Progenitor cell of endocrine pancreas (in vitro differentiated cells): Measurements from ENCODE around the gene LRRC8B. TPM values are rescaled to one million over a fixed set of nuclear protein-coding genes. Genes with fewer than 3 reads are reported as not detected.

Experiments
- DNase-seq: peaks from one replicate; pipeline ENCODE4 v3.0.0; 2021; ENCODE audit warnings: low spot score; ENCODE audit not compliant: unreplicated experiment
- H3K27ac Mint-ChIP-seq: 2 replicates; pipeline ENCODE4 v1.8.0; 2021; ENCODE audit warnings: mild to moderate bottlenecking, moderate library complexity, mixed read lengths
- H3K27me3 Mint-ChIP-seq: 2 replicates; pipeline ENCODE4 v1.8.0; 2021; ENCODE audit warnings: mixed read lengths
- H3K36me3 Mint-ChIP-seq: 2 replicates; pipeline ENCODE4 v1.8.0; 2022; ENCODE audit warnings: mixed read lengths; ENCODE audit not compliant: insufficient read depth
- H3K4me1 Mint-ChIP-seq: 2 replicates; pipeline ENCODE4 v1.8.0; 2021; ENCODE audit warnings: low read depth, mixed read lengths
- H3K4me3 Mint-ChIP-seq: 2 replicates; pipeline ENCODE4 v1.8.0; 2021; ENCODE audit warnings: low read depth, mild to moderate bottlenecking, moderate library complexity, mixed read lengths
- H3K9me3 Mint-ChIP-seq: 2 replicates; pipeline ENCODE4 v1.8.0; 2021; ENCODE audit warnings: low read depth, mixed read lengths
- total RNA-seq: library from RNA; stranded (reverse); gene quantifications from 2 replicates; pipeline ENCODE4 v1.2.1, GENCODE V29; 2021
- TF ChIP-seq, protein P1 (sequence below): fragments of 200-600 bp; sonication (generic); IDR thresholded peaks from one replicate; pipeline ENCODE4 v1.5.0; 2021; ENCODE audit warnings: antibody characterized with exemption, mild to moderate bottlenecking; ENCODE audit not compliant: unreplicated experiment

LRRC8B gene
- total RNA-seq, 1 donor from 2014 or later, result 22.2 TPM

DNA sequence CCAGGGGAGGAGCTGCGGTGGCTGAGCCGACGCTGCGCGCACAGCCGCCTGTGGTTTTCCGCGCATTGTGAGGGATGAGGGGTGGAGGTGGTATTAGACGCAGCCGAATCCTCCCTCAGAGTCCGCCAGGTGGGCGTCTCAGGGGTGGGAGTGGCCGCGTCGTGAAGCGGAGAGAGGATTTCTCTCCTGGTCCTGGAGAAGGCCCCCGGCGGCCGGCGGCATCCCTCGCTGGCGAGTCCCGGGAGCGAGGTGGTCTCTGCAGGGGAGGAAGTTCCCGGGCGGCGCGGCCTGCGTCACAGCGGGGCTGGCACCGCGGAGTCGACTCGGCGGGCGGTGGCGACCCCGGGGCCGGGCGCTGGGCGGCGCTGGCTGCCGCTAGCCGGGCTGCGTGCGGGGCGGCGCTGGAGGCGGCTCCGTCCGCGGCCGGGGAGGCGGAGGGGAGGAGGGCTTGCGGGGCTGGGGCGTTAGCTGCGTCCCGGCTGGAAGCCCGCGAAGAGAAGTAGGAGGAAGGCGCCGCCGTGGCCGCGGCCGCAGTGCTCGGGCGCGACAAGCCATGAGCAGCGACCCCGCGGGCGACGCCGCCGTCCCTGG is 108.1 kb downstream of the LRRC8B start, which contains the start of gene LRRC8C:
Gene LRRC8C, plus strand, starts transcription at position 464 of the 591 bp plus-strand sequence. CDS start 53,354 bp downstream, outside the sequence.
- Mint-ChIP-seq H3K9me3 (no peaks in the 10 kb centered on the region), H3K4me1 (peaks cover 17% of the 10 kb centered on the region), H3K27ac (peak within 1 kb of the TSS; percentile 96), H3K27me3 (peaks cover 20% of the 10 kb centered on the region), H3K4me3 (peak within 1 kb of the TSS; percentile 91), H3K36me3 (no peaks in the 10 kb centered on the region)
- TF ChIP-seq, protein P1, sequence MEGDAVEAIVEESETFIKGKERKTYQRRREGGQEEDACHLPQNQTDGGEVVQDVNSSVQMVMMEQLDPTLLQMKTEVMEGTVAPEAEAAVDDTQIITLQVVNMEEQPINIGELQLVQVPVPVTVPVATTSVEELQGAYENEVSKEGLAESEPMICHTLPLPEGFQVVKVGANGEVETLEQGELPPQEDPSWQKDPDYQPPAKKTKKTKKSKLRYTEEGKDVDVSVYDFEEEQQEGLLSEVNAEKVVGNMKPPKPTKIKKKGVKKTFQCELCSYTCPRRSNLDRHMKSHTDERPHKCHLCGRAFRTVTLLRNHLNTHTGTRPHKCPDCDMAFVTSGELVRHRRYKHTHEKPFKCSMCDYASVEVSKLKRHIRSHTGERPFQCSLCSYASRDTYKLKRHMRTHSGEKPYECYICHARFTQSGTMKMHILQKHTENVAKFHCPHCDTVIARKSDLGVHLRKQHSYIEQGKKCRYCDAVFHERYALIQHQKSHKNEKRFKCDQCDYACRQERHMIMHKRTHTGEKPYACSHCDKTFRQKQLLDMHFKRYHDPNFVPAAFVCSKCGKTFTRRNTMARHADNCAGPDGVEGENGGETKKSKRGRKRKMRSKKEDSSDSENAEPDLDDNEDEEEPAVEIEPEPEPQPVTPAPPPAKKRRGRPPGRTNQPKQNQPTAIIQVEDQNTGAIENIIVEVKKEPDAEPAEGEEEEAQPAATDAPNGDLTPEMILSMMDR, result peak; percentile 60
- DNase-seq, result peak; percentile 85

DNA sequence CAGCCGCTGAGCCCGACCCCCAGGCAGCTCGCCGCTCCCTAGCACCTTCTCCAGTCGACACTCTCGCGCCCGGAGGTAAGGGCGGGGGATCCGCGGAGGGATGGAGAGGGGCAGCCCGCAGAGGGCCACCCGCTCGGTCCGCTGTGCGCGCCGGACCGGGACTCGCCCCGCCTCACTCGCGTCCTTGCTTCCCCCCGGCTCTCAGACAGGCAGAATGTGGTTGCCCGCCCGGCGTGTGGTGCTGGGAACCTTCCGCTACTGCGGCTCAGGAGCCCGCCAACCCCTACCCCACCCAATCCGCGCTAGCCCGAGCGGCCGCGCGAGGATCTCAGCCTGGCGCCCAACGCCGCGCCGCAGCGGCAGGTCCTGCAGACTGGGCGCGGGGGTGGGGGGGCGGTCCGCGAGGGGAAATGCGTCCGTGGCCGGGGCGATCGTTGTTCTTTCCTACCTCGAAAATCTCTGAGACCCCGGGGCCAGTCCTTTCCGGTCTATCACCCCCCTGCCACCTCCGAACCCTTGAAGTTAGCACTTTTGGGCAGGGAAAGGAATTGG is 108.7 kb downstream of the LRRC8B start:
- peaks cover 17% of the 10 kb centered on the region for H3K4me1 Mint-ChIP-seq
- TF ChIP-seq, protein P1, result no peak

DNA sequence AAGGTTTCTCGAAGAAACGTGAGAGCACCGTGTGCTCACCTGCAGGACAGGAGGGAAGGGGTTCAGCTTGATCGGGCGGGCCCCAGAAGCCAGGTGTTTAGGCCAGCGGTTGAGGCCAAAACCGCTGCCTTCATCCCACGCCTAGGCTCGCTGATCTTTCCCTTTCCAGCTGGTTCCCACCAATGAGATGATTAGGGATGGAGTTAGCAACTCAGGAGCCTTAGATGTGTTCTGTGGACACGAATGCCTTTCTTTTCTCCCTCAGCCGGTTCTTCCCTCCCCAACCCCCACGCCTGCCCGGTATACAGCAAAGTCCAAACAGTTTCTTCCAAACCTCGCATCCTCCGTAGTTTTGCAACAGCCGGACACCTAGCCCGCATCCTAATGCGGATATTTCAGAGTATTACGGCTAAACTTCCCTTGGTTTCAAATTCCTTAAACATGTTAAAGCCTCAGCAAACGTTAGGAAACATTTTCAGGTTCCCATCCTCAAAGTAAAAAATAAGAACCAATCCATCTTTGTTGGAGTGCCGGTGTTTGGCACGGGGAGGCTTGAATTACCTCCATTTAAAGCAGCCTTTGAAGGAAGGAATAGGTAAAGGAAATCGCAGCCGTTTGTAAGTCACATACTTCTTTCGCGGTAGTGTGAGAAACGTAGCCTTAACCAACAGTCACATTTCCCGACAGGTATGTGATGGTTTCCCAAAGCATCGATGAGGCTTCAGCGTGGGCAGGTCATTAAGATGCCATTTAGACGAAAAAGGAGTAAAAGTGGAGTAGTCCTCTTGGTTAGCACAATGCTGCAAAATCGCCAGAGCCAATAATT is 109.4 kb downstream of the LRRC8B start:
- no peak for DNase-seq
- Mint-ChIP-seq H3K27ac (peak overlapping the region; percentile 71), H3K4me3 (peak overlapping the region; percentile 91), H3K9me3 (no peaks in the 10 kb centered on the region), H3K4me1 (peaks cover 17% of the 10 kb centered on the region), H3K36me3 (no peaks in the 10 kb centered on the region), H3K27me3 (peaks cover 20% of the 10 kb centered on the region)
- TF ChIP-seq, protein P1, result no peak

More for the DNA sequence above, 108.7 kb downstream of the LRRC8B start:
- Mint-ChIP-seq H3K4me3 (peak overlapping the region; percentile 91), H3K36me3 (no peaks in the 10 kb centered on the region), H3K27me3 (peaks cover 20% of the 10 kb centered on the region), H3K9me3 (no peaks in the 10 kb centered on the region), H3K27ac (peak overlapping the region; percentile 71)
- peak; percentile 44 for DNase-seq

DNA sequence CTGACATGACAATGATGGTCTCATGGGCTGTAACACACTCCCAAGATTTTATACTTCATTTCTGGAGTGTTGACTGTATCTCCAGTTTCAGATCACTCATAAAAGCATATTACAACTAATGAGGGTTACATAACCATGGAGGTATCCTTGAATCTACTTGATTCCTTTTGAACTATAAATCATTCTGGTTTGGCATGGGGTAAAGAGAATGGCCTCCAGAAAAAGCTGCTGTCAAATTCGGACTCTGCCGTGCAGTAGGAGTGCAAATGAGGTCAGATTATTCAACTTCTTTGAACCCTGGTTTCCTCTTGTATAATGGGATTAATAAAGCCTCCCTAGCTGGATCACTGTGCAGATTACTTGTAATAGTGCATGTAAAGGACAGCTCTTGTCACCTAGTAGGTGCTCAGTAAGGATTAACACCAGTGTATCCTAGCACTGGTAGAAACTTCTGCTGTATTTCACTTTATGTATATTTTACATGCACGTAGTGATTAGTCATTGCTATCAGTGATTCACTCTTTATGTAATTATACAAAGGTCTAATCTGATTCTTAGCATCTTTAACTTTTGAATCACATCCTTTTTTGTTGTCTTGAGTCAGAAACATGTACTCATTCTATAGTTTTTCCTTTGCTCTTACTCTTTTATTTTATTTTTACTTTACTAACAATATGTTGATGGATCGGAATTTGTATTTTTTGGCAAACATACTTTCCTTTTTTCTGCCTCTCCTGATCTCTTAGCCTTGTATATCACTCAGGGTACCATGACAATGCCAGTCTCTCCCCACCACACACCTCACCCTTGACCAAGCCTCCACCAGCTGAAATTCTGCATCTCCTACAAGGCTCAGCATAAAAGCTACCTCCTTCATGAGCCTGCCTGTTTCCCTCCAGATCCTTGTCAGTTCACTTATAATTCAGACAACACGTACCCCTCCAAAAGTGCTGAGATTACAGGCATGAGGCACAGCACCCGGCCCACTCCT is 111.5 kb downstream of the LRRC8B start:
- peaks cover 20% of the 10 kb centered on the region for H3K27me3 Mint-ChIP-seq
- TF ChIP-seq, protein P1, result no peak
- H3K36me3 Mint-ChIP-seq, result no peaks in the 10 kb centered on the region
- H3K4me3 Mint-ChIP-seq, result no peak overlapping the region
- peaks cover 17% of the 10 kb centered on the region for H3K4me1 Mint-ChIP-seq
- DNase-seq, result no peak
- H3K9me3 Mint-ChIP-seq, result no peaks in the 10 kb centered on the region
- H3K27ac Mint-ChIP-seq, result no peak overlapping the region
